Measurements from ENCODE around the gene MAGI1. TPM values are rescaled to one million over a fixed set of nuclear protein-coding genes. Genes with fewer than 3 reads are reported as not detected.

The MAGI1 gene
- total RNA-seq, 1 experiment from 2014 or later, result 38.6 TPM

DNA sequence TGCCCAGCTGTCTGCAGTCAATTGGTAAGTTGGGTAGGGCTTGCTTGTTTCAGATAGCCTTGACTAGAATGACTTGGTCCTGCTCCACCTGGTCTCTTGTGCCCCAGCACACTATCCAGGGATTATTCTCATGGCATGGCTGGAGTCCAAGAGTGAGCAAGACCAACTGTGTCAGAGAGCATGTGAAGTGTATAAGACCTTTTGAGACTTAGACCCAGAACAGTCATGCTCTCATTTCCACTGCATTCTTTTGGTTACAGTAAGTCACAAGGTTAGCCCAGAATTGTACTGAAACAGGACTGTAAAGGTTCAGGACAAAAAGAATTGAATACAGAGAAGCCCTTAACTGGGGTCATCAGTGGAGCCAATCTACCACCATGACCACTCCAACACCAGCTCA, 700.1 kb downstream of the MAGI1 start:
- Histone ChIP-seq H3K27me3 (ENCODE audit: insufficient read depth, low read length) (peaks cover 12% of the 10 kb centered on the region; the same call in 1 of the 2 replicates), H3K9me3 (ENCODE audit: control insufficient read depth in 1 of 2, insufficient read depth in 1 of 2, low read depth in 1 of 2, low read length in 2 of 2) (no peaks in the 10 kb centered on the region), H3K9ac (ENCODE audit: low read length) (no peak overlapping the region), H3K79me2 (ENCODE audit: insufficient read depth, low read length) (no peaks in the 10 kb centered on the region), H3K27ac (ENCODE audit: low read depth, low read length) (no peak overlapping the region), H2AFZ (ENCODE audit: low read depth, low read length, poor library complexity, severe bottlenecking) (no peak overlapping the region), H3K4me2 (ENCODE audit: low read length) (no peak overlapping the region), H3K9me2 (ENCODE audit: insufficient read depth) (no peaks in the 10 kb centered on the region), H4K20me1 (ENCODE audit: insufficient read depth) (no peaks in the 10 kb centered on the region), H3K4me1 (ENCODE audit: control insufficient read depth in 1 of 2, insufficient read depth in 2 of 2, low read length in 2 of 2) (no peaks in the 10 kb centered on the region), H3K36me3 (ENCODE audit: control insufficient read depth in 1 of 2, insufficient read depth in 2 of 2, low read length in 2 of 2) (no peaks in the 10 kb centered on the region), H3K4me3 (replicated peaks in 1 of 2; ENCODE audit: low read depth in 1 of 2, low read length in 2 of 2) (no peak overlapping the region)
- no peak for DNase-seq (ENCODE audit: low read depth, low spot score)
- intact Hi-C loops (cut with micrococcal nuclease), result no loop called here
- no TSS peak for BruUV-seq (replicated peaks)
- no peak for ATAC-seq
- RAD21 ChIA-PET (ENCODE audit: low non-redundant PET in 1 of 2, low total read pairs in 2 of 2, uncharacterized antibody in 2 of 2, unreplicated experiment in 2 of 2), result no interaction called here
- CTCF ChIA-PET, result interaction anchor here (1.1 kb wide), 1 partner anchor 858 kb away, joined by 3 read pairs; no protein-coding TSS in a partner anchor
- POLR2A ChIA-PET, result no interaction called here
- TF ChIP-seq FOSL1 (IDR thresholded peaks at IDR 0.05; ENCODE audit: low read depth) (no peak), EZH2 (IDR thresholded peaks at IDR 0.05) (no peak), SIN3A (IDR thresholded peaks at IDR 0.05; ENCODE audit: low read depth) (no peak), ATF3 (IDR thresholded peaks at IDR 0.05) (no peak), EGR1 (IDR thresholded peaks at IDR 0.05; ENCODE audit: low read depth) (no peak), RAD21 (IDR thresholded peaks at IDR 0.05; ENCODE audit: low read depth) (no peak), ELF1 (IDR thresholded peaks at IDR 0.05; ENCODE audit: borderline replicate concordance, low read depth) (no peak), POLR2AphosphoS5 (IDR thresholded peaks at IDR 0.05; ENCODE audit: low read depth, low read length) (no peak)
- TF ChIP-seq, protein P1, sequence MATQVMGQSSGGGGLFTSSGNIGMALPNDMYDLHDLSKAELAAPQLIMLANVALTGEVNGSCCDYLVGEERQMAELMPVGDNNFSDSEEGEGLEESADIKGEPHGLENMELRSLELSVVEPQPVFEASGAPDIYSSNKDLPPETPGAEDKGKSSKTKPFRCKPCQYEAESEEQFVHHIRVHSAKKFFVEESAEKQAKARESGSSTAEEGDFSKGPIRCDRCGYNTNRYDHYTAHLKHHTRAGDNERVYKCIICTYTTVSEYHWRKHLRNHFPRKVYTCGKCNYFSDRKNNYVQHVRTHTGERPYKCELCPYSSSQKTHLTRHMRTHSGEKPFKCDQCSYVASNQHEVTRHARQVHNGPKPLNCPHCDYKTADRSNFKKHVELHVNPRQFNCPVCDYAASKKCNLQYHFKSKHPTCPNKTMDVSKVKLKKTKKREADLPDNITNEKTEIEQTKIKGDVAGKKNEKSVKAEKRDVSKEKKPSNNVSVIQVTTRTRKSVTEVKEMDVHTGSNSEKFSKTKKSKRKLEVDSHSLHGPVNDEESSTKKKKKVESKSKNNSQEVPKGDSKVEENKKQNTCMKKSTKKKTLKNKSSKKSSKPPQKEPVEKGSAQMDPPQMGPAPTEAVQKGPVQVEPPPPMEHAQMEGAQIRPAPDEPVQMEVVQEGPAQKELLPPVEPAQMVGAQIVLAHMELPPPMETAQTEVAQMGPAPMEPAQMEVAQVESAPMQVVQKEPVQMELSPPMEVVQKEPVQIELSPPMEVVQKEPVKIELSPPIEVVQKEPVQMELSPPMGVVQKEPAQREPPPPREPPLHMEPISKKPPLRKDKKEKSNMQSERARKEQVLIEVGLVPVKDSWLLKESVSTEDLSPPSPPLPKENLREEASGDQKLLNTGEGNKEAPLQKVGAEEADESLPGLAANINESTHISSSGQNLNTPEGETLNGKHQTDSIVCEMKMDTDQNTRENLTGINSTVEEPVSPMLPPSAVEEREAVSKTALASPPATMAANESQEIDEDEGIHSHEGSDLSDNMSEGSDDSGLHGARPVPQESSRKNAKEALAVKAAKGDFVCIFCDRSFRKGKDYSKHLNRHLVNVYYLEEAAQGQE (IDR thresholded peaks at IDR 0.05; ENCODE audit: low read depth), result no peak
- TF ChIP-seq, protein P2, sequence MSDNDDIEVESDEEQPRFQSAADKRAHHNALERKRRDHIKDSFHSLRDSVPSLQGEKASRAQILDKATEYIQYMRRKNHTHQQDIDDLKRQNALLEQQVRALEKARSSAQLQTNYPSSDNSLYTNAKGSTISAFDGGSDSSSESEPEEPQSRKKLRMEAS (IDR thresholded peaks at IDR 0.05), result no peak
- TF ChIP-seq, protein P3, sequence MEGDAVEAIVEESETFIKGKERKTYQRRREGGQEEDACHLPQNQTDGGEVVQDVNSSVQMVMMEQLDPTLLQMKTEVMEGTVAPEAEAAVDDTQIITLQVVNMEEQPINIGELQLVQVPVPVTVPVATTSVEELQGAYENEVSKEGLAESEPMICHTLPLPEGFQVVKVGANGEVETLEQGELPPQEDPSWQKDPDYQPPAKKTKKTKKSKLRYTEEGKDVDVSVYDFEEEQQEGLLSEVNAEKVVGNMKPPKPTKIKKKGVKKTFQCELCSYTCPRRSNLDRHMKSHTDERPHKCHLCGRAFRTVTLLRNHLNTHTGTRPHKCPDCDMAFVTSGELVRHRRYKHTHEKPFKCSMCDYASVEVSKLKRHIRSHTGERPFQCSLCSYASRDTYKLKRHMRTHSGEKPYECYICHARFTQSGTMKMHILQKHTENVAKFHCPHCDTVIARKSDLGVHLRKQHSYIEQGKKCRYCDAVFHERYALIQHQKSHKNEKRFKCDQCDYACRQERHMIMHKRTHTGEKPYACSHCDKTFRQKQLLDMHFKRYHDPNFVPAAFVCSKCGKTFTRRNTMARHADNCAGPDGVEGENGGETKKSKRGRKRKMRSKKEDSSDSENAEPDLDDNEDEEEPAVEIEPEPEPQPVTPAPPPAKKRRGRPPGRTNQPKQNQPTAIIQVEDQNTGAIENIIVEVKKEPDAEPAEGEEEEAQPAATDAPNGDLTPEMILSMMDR (IDR thresholded peaks at IDR 0.05 in 2 of 3, conservative IDR thresholded peaks at IDR 0.05 in 1 of 3; ENCODE audit: borderline replicate concordance in 1 of 3, insufficient read depth in 1 of 3, low read depth in 2 of 3, low read length in 2 of 3), result no peak
